ENCODE data around the gene GMPR.

Gene GMPR

DNA sequence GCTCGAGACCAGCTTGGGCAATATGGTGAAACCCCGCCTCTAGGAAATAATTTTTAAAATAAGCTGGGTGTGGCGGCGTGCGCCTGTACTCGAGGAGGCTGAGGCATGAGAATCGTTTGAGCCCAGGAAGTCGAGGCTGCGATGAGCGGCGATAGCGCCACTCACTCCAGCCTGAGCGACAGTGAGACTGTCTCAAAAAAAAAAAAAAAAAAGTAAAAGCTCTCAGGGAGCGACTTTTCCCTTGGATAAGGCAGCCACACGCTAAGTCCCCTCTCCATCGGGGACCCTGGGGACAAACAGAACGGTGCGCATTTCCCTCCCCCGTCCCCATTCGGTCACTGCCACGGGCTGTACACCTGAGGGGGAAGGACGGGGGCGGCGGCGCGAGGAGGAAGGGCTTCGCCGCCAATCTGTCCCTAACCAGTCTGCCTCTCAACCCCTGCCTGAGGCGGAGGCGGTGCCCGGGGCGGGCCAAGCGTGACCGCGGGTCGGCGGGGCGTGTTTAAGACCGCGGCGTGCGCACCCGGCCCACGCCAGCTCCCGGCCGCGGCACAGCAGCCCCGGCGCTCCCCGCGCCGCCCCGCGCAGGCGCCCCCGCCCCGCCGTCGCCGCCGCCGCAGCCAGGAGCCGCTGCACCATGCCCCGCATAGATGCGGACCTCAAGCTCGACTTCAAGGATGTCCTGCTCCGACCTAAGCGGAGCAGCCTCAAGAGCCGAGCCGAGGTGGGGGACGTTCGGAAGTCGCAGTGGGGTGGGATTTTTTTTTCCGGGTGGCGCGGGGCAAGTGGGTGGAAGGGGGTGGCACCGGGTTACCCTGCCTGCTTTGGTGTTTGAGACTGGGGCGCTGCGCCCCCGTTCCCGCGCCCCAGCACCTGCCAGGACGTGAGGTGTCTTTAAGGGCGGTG is at the start of gene GMPR:
GMPR (plus strand) TSS at position 531 of the 906 bp plus-strand sequence; CDS start at position 638, 107 bp downstream.
- TF ChIP-seq, protein P1, sequence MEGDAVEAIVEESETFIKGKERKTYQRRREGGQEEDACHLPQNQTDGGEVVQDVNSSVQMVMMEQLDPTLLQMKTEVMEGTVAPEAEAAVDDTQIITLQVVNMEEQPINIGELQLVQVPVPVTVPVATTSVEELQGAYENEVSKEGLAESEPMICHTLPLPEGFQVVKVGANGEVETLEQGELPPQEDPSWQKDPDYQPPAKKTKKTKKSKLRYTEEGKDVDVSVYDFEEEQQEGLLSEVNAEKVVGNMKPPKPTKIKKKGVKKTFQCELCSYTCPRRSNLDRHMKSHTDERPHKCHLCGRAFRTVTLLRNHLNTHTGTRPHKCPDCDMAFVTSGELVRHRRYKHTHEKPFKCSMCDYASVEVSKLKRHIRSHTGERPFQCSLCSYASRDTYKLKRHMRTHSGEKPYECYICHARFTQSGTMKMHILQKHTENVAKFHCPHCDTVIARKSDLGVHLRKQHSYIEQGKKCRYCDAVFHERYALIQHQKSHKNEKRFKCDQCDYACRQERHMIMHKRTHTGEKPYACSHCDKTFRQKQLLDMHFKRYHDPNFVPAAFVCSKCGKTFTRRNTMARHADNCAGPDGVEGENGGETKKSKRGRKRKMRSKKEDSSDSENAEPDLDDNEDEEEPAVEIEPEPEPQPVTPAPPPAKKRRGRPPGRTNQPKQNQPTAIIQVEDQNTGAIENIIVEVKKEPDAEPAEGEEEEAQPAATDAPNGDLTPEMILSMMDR (IDR thresholded peaks at IDR 0.05; ENCODE audit: borderline replicate concordance, insufficient read depth, low read depth, low read length) = no peak

DNA sequence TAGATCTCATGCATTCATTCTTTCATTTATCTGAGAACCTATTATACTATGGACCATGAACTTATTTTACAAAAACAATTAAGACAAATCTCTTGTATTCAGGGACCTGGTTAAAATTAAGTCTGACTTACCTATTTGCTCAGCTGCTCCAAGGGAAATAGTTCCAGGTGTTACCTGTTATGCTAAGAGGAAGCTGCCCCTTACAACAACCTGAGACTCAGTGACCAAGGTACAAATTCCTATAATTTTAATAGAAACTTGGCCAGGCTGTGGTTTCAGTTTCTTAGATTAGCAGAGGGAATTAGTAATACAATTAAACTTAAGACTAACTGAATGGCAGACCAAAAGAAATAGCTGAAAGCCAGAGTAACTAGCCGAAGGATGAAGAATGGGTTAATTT is 48.2 kb upstream of the GMPR start:
- TF ChIP-seq, protein P1 (IDR thresholded peaks at IDR 0.05; ENCODE audit: borderline replicate concordance, insufficient read depth, low read depth, low read length) = no peak
- no peak overlapping the region for H3K4me3 ChIP-seq (ENCODE audit: low read depth, low read length)

More for the DNA sequence above, at the start of gene GMPR:
- H3K4me3 ChIP-seq (ENCODE audit: low read depth, low read length) = peak within 1 kb of the TSS; percentile 55

DNA sequence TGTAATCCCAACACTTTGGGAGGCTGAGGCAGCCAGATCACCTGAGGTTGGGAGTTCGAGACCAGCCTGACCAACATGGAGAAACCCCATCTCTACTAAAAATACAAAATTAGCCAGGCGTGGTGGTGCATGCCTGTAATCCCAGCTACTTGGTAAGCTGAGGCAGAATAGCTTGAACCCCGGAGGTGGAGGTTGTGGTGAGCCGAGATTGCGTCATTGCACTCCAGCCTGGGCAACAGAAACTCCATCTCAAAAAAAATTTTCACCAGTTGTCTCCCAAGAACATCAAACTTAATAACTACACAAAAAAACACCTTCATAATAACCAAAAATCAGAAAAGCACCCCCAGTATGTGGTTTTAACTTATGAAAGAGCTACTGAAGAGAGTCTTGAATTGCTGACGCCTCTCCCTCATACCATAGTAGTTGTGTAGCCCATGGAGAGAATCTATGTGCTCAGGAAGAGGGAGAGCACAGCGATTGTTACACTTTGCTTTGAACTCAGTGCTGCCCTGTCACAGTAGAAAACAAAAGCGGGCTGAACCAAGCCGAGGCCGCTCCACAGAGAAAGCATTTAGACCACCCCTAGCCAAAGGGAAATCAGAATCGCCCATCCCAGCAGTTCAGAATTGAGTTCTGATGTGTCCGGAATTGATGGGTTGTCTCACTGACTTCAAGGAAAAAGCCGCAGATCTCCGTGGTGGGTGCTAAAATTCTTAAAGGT is 42.0 kb upstream of the GMPR start:
- TF ChIP-seq, protein P1 (IDR thresholded peaks at IDR 0.05; ENCODE audit: borderline replicate concordance, insufficient read depth, low read depth, low read length) = no peak

DNA sequence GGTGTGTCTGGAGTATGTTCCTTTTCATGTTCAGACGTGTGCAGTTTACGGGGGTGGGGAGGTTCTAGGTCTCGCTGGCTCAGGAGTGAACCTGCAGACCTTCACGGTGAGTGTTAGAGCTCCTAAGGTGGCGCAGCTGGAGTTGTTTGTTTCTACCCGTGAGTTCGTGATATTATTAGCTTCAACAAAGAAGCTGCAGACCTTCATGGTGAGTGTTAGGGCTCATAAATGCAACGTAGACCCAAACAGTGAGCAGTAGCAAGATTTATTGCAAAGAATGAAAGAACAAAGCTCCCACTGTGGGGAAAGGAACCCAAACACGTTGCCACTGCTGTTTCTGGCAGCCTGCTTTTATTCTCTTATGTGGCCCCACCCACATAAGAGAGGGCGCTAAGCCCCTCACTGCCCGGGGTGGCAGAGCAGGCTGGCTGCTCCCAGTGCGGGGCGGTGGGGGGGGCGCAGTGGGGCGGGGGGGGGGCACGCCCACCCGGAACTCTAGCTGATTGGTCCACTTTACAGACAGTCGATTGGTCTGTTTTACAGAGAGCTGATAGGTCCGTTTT is 41.3 kb upstream of the GMPR start:
- no peak overlapping the region for H3K4me3 ChIP-seq (ENCODE audit: low read depth, low read length)

More for the DNA sequence above, 42.0 kb upstream of the GMPR start:
- H3K4me3 ChIP-seq (ENCODE audit: low read depth, low read length) = no peak overlapping the region

DNA sequence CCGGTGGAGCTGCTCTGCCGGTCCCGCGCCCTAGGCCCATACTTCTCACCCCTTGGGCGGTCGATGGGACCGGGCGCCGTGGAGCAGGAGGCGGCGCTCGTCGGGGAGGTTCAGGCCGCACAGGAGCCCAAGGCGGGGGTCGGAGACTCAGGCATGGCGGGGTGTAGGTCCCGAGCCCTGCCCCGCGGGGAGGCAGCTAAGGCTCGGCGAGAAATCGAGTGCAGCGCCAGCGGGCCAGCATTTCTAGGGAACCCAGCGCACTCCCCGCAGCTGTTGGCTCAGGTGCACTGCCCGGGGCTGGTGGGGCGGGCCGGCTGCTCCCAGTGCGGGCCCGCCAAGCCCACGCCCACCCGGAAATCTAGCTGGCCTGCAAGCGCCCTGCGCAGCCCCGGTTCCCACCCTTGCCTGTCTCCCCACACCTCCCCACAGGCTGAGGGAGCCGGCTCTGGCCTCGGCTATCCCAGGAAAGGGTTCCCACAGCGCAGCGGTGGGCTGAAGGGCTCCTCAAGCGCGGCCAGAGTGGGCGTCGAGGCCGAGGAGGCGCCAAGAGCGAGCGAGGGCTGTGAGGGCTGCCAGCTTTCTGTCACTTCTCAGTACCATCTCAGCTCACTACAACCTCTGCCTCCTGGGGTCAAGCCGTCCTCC is 40.2 kb upstream of the GMPR start:
- no peak overlapping the region for H3K4me3 ChIP-seq (ENCODE audit: low read depth, low read length)
- TF ChIP-seq, protein P1 (IDR thresholded peaks at IDR 0.05; ENCODE audit: borderline replicate concordance, insufficient read depth, low read depth, low read length) = no peak

More for the DNA sequence above, 41.3 kb upstream of the GMPR start:
- TF ChIP-seq, protein P1 (IDR thresholded peaks at IDR 0.05; ENCODE audit: borderline replicate concordance, insufficient read depth, low read depth, low read length) = no peak

DNA sequence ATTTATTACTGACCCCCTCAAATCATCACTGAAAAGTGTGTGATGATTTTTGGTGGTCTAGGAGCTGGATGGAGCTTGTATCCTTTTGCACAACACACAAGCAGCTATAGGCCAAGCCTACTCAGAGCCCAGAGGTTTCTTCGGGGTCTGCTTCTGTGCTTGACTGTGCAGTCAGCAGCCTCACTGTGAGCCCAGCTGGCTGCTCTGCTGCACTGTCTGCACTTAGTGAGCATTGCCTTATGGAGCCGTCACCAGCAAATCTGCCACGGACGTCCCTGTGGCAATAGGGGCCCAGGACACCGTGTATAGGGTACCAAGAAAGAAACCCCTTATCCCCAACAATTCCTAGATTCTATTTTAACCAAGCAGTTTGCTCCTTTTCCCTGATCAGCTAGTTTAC is 38.6 kb upstream of the GMPR start:
- TF ChIP-seq, protein P1 (IDR thresholded peaks at IDR 0.05; ENCODE audit: borderline replicate concordance, insufficient read depth, low read depth, low read length) = no peak
- H3K4me3 ChIP-seq (ENCODE audit: low read depth, low read length) = no peak overlapping the region

Measured in GM12875 (cell line).